ENCODE data around the gene ISM2. TPM values are rescaled to one million over a fixed set of nuclear protein-coding genes. Genes with fewer than 3 reads are reported as not detected.

Gene ISM2
- total RNA-seq, 4 donors from 2014 or later = not detected

GRCh38 chr14:77478796-77479195 is 19.8 kb downstream of the ISM2 start:
- no peak for DNase-seq
- Histone ChIP-seq H3K9me3 (no peaks in the 10 kb centered on the region), H3K4me1 (no peaks in the 10 kb centered on the region), H3K4me3 (no peak overlapping the region), H3K27me3 (no peaks in the 10 kb centered on the region), H3K27ac (no peak overlapping the region), H3K36me3 (no peaks in the 10 kb centered on the region)
- TF ChIP-seq POLR2A (IDR thresholded peaks at IDR 0.05) (no peak), CTCF (IDR thresholded peaks at IDR 0.05) (no peak)

- Histone ChIP-seq H3K27ac (no peak overlapping the region), H3K9me3 (no peaks in the 10 kb centered on the region), H3K4me1 (no peaks in the 10 kb centered on the region), H3K27me3 (no peaks in the 10 kb centered on the region), H3K4me3 (no peak overlapping the region), H3K36me3 (no peaks in the 10 kb centered on the region)
- TF ChIP-seq POLR2A (IDR thresholded peaks at IDR 0.05) (no peak), CTCF (IDR thresholded peaks at IDR 0.05) (no peak)
- DNase-seq = no peak
Measured at GRCh38 chr14:77478029-77478428, 20.6 kb downstream of the ISM2 start.

- DNase-seq = no peak
- no peaks in the 10 kb centered on the region for H3K27me3 ChIP-seq
- no peak overlapping the region for H3K4me3 ChIP-seq
- H3K9me3 ChIP-seq = no peaks in the 10 kb centered on the region
- no peak for TF ChIP-seq CTCF (IDR thresholded peaks at IDR 0.05)
- TF ChIP-seq POLR2A (IDR thresholded peaks at IDR 0.05) = no peak
- H3K4me1 ChIP-seq = no peaks in the 10 kb centered on the region
- no peaks in the 10 kb centered on the region for H3K36me3 ChIP-seq
- no peak overlapping the region for H3K27ac ChIP-seq
Measured at GRCh38 chr14:77475432-77476115, 23.0 kb downstream of the ISM2 start.

- Histone ChIP-seq H3K4me3 (no peak overlapping the region), H3K36me3 (peaks cover 0 to 1% (median 0%) of the 10 kb centered on the region in 3 donors), H3K9me3 (no peaks in the 10 kb centered on the region), H3K4me1 (no peaks in the 10 kb centered on the region), H3K27me3 (no peaks in the 10 kb centered on the region), H3K27ac (no peak overlapping the region)
- DNase-seq = no peak
- TF ChIP-seq POLR2A (IDR thresholded peaks at IDR 0.05) = no peak
- no peak for TF ChIP-seq CTCF (IDR thresholded peaks at IDR 0.05)
Measured at GRCh38 chr14:77474479-77475177, 24.0 kb downstream of the ISM2 start.

GRCh38 chr14:77473921-77474320 is 24.7 kb downstream of the ISM2 start:
- Histone ChIP-seq H3K27me3 (no peaks in the 10 kb centered on the region), H3K4me3 (no peak overlapping the region), H3K4me1 (no peaks in the 10 kb centered on the region), H3K36me3 (peaks cover 0 to 8% (median 0%) of the 10 kb centered on the region in 3 donors), H3K27ac (no peak overlapping the region), H3K9me3 (no peaks in the 10 kb centered on the region)
- no peak for TF ChIP-seq POLR2A (IDR thresholded peaks at IDR 0.05)
- TF ChIP-seq CTCF (IDR thresholded peaks at IDR 0.05) = no peak
- no peak for DNase-seq
